AG08396 (cell line): ENCODE results near the gene ALDH1L2.
A peak's percentile ranks its signal among the peaks of the same experiment; 100 is the strongest.

Source experiments
- DNase-seq: peaks from one replicate; pipeline ENCODE4 v3.0.0; 2012; ENCODE audit warnings: low spot score, mixed read lengths

ALDH1L2 gene

DNA sequence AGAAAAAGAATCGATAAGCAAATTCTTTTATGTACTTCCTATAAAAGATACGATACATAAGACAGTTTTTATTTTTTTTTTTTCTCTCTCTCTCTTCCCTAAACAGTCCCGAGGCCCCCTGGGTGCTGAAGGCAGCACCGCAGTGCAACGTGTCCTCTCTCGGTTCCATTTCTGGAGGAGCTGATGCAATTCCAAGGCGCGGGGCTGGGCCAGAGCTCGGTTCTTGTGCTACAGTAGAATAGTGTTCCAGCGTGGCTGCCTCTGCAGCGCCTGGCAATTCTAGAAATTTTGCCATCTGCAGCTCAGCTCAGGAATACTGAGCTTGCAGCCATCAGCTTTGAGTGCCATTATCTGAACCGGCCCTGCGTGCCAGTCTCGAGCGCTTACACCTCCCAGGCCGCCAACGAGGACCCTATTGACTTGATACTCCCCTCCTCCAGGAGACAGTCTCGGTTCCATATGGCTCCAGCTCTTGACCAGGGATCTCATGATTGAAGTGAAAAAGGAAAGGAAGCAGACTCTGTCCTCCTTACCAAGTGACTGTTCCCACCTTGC, 630 bp downstream of the ALDH1L2 start:
- peak; percentile 78 for DNase-seq

DNA sequence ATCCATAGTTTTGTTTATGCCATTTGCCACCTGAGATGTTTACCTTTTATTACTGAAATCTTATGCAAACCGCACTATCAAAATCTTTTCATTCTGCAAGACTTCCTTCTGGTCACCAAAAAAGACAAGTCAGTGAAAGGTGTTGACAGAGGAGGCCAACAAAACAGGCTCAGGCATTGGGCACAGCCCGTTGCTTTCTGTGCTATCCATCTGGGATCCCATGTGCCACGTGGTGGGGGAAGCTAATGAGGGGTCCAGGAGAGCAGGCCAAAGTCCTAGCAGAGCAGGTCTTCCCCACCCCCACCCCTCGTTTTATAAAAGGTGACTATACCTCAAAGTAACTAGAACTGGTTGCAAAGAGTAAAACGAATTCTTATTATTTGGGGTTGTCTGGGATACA, 1.2 kb downstream of the ALDH1L2 start:
- DNase-seq, result no peak

DNA sequence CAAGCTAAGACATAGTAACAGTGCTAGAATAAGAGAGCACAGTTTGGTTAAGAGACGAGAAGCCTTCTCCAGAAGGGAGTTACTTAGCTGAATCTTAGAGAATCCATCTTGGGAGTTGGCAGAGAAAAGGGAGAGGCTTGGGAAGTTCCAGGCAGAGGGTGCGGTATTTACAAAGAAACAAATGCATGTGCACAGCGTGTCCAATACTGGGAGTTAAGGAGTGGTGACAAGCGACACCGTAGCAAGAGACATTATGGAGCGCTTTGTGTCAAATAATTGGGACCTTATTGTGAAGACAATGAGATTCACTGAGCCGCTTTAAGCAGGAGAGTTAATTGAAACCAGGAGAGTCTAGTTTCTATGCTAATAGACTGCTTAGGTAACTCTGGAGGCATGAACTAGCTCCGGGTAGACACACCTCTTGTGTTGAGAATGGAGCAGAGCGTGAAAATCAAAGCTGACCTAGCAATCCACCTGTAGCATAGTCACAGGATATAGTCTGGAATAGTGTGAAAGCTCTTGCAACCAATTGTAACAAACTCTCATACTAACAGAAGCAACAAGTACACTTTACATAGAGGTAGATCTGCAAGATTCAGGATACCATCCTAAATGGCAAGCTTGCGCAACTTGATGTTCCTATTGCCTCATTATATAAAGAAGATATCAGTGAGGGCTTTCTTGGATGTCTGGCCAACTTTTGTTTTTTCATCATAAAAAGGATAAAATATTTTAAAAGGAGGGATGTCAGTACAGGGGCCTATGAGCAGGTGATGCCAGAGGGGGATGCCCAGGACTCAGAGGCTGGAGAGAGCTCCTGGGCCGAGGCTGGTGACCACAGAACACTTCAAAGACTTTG, 5.3 kb downstream of the ALDH1L2 start:
- DNase-seq, result no peak

DNA sequence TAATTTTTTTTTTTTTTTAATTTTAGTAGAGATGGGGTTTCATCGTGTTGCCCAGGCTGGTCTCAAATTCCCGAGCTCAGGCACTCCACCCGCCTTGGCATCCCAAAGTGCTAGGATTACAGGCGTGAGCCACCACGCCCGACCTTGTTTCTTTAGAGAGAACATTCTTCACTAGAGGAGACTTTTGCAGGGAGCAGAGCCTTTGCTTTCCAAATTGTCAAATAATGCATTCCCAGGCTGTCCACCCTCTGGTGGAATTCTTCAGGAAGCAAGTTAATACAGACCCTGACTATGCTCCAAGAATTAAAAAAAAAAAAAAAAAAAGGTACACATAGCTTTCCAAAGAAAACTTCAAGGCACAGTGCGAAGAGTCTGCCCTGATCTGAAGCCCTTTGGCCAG, 6.8 kb downstream of the ALDH1L2 start:
- no peak for DNase-seq

- no peak for DNase-seq
Observed at GRCh38 chr12:105076913-105077312, 7.3 kb downstream of the ALDH1L2 start.

GRCh38 chr12:105076098-105076497, 8.2 kb downstream of the ALDH1L2 start:
- peak; percentile 16 for DNase-seq

- no peak for DNase-seq
Observed at GRCh38 chr12:105072888-105073488, 11.3 kb downstream of the ALDH1L2 start.

- DNase-seq, result no peak
Observed at GRCh38 chr12:105071981-105072380, 12.3 kb downstream of the ALDH1L2 start.

DNA sequence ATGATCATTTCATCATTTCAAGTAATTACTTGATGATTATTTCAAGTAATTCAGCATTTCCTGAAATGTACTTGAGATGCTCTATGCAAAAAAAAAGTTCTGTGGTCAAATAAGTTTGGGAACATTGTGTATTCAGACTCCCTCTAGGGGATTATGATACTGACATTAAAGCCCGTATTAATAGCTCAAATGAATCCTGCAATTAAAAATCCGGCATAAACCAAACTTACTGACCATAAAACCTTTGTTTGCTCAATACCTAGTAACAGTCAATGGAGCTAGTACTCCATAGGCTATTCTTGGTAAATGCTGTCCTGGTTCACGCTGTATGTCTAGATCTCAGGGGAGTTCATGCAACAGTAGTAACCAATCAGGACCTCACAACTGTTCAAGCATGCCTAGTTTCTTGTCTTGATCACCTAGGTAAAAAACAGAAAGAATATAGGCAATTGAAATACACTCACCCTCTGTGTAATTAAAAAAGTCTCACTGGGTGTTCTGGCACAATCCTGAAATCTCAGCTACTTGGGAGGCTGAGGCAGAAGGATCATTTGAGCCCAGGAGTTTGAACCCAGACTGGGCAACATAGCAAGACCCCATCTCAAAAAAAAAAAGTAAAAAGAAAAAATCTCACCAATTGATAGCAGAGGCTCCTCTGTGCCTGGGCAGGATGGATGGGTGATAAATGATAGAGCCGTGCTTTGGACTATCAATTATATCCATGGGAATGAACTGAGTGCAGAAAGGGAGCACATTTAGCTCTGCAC, 14.1 kb downstream of the ALDH1L2 start:
- no peak for DNase-seq

- DNase-seq, result peak; percentile 10
Observed at GRCh38 chr12:105067511-105068031, 16.7 kb downstream of the ALDH1L2 start.

DNA sequence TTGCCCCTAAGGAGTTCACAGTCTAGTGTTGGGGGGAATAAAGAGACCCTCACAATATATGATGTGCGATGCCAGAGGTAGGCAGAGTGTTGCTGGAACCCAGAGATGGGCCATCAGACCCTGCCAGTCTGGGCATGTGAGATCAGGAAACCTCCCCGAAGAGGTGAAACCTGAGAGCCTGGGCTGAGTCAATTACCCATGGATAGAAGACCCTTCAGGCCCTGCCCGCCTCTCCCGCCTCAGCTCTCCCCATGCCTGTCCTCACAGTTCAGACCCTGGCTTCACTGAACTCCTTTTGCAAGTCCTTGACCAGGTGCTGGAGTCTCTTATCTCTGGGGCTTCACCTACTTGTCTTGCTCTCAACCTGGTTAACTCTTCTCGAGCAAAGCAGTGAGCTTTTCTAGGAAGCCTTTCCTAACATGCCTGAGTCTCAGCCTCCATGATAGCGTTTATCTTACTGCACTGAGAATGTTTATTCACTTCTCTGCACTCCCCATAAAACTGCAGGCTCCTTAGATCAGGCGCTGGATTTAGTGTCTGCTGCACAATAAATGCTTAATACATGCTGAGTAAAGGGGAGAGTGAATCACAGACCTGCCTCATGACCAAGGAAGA, 19.6 kb downstream of the ALDH1L2 start:
- no peak for DNase-seq

GRCh38 chr12:105060715-105061378, 23.4 kb downstream of the ALDH1L2 start:
- DNase-seq, result no peak

GRCh38 chr12:105057174-105057573, 27.1 kb downstream of the ALDH1L2 start:
- DNase-seq, result no peak

DNA sequence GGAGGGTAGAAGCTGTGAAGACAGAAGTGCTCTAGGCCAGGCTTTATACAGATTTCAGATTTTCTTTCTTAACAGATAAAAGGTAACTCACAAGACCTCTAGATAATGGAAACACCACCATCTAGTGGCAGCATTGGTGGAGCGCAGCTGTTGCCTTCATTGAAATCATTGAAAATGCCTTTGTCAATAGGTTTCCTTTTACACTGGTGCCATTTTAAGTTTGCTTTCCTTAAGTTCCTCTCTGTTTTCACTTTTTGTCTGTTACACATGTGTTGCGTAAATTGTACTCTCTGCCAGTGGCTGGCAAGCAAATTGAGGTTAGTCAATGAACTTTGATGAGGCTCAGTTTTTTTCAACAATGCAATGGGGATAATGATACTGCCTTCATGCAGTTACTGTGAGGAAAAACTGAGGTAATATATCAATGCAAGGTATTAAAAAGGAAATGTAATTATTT, 31.1 kb downstream of the ALDH1L2 start:
- peak; percentile 43 for DNase-seq

- DNase-seq, result no peak
Observed at GRCh38 chr12:105051981-105052380, 32.3 kb downstream of the ALDH1L2 start.

DNA sequence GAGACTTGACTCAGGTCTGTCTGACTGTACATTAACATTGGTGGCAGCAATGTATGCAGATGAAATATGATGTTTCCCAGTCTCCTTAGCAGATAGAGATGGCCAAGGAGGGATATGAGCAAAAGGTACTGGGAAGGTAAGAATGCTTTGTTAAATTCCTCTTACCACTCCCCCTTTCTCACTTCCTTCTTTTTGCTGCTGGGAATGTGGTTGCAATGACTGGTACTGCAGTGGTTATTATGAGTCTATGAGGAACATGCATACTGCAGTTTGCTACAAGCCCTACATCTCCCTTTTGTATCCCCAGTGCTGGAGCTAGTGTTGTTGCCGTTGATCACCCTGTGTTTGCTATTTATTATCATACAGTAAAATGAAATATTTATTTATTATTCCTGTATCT, 35.9 kb downstream of the ALDH1L2 start:
- no peak for DNase-seq

DNA sequence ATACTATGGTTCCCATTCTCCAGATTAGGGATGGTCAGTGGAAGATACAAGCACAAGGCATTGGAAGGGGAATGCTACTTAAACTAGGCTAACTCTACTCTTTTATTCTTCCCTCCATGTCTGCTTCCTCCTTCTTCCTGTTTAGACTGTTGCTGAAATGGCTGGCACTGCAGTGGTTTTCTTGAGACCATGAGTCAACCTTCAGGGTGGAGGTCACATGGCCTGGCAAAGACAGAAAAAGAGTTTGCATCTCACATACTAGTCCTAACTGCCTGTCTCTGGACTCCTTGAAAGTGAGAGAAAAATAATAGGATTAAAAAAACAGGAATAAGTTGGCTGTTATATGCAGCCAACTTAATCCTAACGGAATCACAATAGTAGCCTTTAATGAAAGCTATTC, 37.0 kb downstream of the ALDH1L2 start:
- DNase-seq, result no peak

- no peak for DNase-seq
Observed at GRCh38 chr12:105041186-105041585, 43.1 kb downstream of the ALDH1L2 start.

GRCh38 chr12:105040476-105040875, 43.8 kb downstream of the ALDH1L2 start:
- no peak for DNase-seq

DNA sequence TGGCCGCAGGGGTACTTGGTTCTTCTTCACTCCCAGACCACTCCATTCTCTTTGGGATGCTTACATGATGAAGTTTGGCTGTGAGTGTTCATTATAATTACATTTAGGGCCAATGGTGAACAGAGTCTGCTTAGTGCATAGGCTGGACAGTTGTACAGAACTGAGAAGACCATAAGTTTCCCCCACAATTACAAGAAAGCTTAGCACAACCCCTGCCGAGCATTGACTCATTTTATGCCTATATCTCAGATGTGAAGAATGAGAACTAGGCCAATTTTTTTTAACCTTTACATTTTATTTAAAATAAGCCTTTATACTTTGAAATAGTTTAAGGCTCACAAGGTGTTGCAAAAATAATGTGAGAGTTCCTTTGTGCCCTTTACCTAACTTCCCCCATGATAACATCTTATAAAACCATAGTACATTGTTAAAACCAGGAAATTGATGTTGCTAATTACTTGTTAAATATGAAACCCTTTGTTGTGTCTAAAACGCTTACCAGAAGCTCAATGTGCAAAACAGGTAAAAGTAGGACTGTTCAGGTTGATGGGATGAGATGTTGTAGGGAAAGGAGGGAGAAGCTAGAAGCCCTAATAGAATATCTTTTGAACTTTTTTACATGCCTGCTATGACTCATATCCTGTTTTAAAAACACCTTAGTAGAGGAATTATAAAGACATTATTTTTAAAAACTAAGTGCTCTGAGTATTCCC, 47.2 kb downstream of the ALDH1L2 start:
- DNase-seq, result no peak

DNA sequence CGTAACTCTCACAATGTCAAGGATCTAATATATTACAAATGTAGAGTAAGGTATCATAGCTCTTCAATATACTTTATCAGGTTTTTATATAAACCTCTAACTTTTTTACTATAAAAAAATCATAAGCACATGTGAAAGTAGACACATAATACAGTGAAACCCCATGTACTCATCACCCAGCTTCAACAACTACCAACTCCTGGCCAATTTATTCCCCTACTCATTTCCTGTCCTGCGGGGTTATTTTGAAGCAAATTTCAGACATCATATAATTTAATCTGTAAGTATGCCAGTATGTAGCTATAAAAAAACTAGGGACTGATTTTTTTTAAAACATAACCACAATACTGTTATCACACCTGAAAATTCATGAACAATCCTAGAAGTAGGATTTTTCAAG, 50.4 kb downstream of the ALDH1L2 start:
- DNase-seq, result no peak
